ENCODE data around the gene PC. TPM values are rescaled to one million over a fixed set of nuclear protein-coding genes. Genes with fewer than 3 reads are reported as not detected.

PC gene
- total and polyA plus RNA-seq, 2 donors (not counting 3 experiments of a cell fraction or from before 2014, with no cell fraction given) = 5.5 to 17.5 TPM

DNA sequence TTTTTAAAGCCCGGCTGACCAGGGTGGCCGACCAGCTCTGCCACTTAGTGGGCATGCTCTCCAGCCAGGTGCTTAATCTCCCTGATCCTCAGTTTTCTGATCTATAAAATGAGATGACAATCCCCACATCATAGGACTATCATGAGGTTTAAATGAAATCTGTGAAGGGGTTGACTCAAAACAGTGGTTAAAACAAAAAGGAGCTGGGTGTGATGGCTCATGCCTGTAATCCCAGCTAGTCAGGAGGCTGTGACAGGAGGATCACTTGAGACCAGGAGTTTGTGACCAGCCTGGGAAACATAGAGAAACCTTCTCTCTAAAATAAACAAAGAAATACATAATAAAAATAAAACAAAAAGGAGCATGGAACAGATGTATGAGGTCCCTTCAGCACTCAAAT, 13.3 kb upstream of the PC start:
- Histone ChIP-seq H3K36me3 (ENCODE audit: control insufficient read depth in 2 of 2, extremely low read depth in 1 of 2, insufficient read depth in 2 of 2, low read length in 2 of 2) (no peaks in the 10 kb centered on the region), H4K20me1 (replicated peaks; ENCODE audit: control insufficient read depth, extremely low read depth, insufficient read depth, low read length) (no peaks in the 10 kb centered on the region), H3K9me3 (replicated peaks; ENCODE audit: control insufficient read depth, insufficient read depth, low read length) (no peaks in the 10 kb centered on the region), H3K4me1 (ENCODE audit: control insufficient read depth, extremely low read depth, insufficient read depth, low read length) (peaks cover 26% of the 10 kb centered on the region), H3K4me3 (replicated peaks in 1 of 3; ENCODE audit: insufficient read depth in 1 of 3, low read depth in 1 of 3, low read length in 3 of 3) (no peak overlapping the region), H3K9me1 (replicated peaks; ENCODE audit: control insufficient read depth, extremely low read depth, insufficient read depth, low read length) (no peaks in the 10 kb centered on the region), H2AFZ (ENCODE audit: low read depth, low read length) (no peak overlapping the region), H3K79me2 (ENCODE audit: control insufficient read depth, insufficient read depth, low read length) (no peaks in the 10 kb centered on the region), H3K27ac (ENCODE audit: insufficient read depth, low read depth, low read length) (peak overlapping the region; percentile 69), H3K4me2 (ENCODE audit: insufficient read depth, low read length) (no peak overlapping the region), H3K27me3 (ENCODE audit: control insufficient read depth in 2 of 2, insufficient read depth in 2 of 2, low read length in 2 of 2) (no peaks in the 10 kb centered on the region), H3K9ac (replicated peaks; ENCODE audit: extremely low read depth, insufficient read depth, low read length) (peak overlapping the region; percentile 22)
- BruUV-seq (replicated peaks) = no TSS peak
- FAIRE-seq = no peak
- no peak for DNase-seq (ENCODE audit: low read depth, low spot score)
- intact Hi-C loops (cut with micrococcal nuclease) (no loop called here), dilution Hi-C loops (cut with MboI; ENCODE audit: extremely low pct_ligation_motif_present, low sequenced_read_pairs) (no loop called here)
- TF ChIP-seq JUN (IDR thresholded peaks at IDR 0.05; ENCODE audit: borderline replicate concordance, insufficient read depth, insufficient read length, low read depth) (no peak), POLR2A (IDR thresholded peaks at IDR 0.05; ENCODE audit: low read depth, low read length) (no peak), MAX (IDR thresholded peaks at IDR 0.05; ENCODE audit: insufficient read depth, insufficient read length) (no peak), POLR2AphosphoS5 (IDR thresholded peaks at IDR 0.05; ENCODE audit: insufficient read depth, low read depth, low read length) (no peak), GATA2 (IDR thresholded peaks at IDR 0.05; ENCODE audit: insufficient read depth, insufficient read length, low read depth, low read length) (no peak), MYC (IDR thresholded peaks at IDR 0.05; ENCODE audit: low read depth, low read length) (no peak), EZH2 (IDR thresholded peaks at IDR 0.05; ENCODE audit: borderline replicate concordance, low read depth, low read length, severe bottlenecking) (no peak)
- CTCF ChIA-PET = interaction anchor here (0.9 to 1.7 kb wide), 2 partner anchors 13 to 43 kb away, joined by 3 to 4 read pairs; partner anchors contain the start of gene PC
- POLR2A ChIA-PET = no interaction called here

DNA sequence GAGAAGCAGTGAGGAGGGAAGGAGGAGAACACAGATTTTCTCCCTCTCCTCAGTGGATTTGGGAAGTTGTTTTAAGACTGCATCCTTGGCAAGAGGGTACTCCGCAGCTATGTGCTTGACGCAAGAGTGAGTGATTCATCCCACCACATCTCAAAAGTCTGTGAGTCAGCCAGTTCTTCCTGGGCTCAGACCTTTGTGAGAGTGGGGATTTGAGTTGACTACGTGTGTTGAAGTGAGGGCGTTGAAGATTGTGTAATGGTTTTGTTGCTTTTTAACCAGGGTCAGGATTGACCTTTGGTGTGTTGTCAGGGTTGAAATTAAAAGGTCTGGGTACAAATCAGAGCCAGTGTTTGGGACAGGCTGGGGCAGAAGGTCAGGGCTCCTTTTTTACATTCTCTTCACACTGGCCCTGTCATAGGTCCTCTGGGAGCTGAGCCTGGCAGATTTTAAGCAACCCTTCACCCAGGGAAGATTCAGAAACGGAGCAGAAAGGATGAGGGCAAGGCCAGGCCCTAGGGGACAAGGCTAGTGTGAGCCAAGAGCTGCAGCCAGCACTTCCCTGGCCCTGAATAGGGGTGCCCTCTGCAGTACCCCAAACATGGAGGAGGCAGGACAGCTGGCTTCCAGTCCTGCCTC, 12.7 kb upstream of the PC start:
- H3K79me2 ChIP-seq (ENCODE audit: control insufficient read depth, insufficient read depth, low read length) = no peaks in the 10 kb centered on the region
- no peaks in the 10 kb centered on the region for H3K27me3 ChIP-seq (ENCODE audit: control insufficient read depth in 2 of 2, insufficient read depth in 2 of 2, low read length in 2 of 2)
- no peaks in the 10 kb centered on the region for H3K36me3 ChIP-seq (ENCODE audit: control insufficient read depth in 2 of 2, extremely low read depth in 1 of 2, insufficient read depth in 2 of 2, low read length in 2 of 2)
- TSS peak; percentile 94 for BruUV-seq (replicated peaks)
- ChIA-PET POLR2A (no interaction called here), CTCF (interaction anchor here (1.7 kb wide), 1 partner anchor 12 kb away, joined by 4 read pairs; the partner anchor contains the start of gene PC)
- H3K4me2 ChIP-seq (ENCODE audit: insufficient read depth, low read length) = no peak overlapping the region
- dilution Hi-C loops (cut with MboI; ENCODE audit: extremely low pct_ligation_motif_present, low sequenced_read_pairs) = no loop called here
- H3K9ac ChIP-seq (replicated peaks; ENCODE audit: extremely low read depth, insufficient read depth, low read length) = peak overlapping the region; percentile 22
- H4K20me1 ChIP-seq (replicated peaks; ENCODE audit: control insufficient read depth, extremely low read depth, insufficient read depth, low read length) = no peaks in the 10 kb centered on the region
- peak overlapping the region; percentile 14 for H2AFZ ChIP-seq (ENCODE audit: low read depth, low read length)
- peak overlapping the region; percentile 69 for H3K27ac ChIP-seq (ENCODE audit: insufficient read depth, low read depth, low read length)
- H3K9me3 ChIP-seq (replicated peaks; ENCODE audit: control insufficient read depth, insufficient read depth, low read length) = no peaks in the 10 kb centered on the region
- H3K4me3 ChIP-seq (replicated peaks in 1 of 3; ENCODE audit: insufficient read depth in 1 of 3, low read depth in 1 of 3, low read length in 3 of 3) = no peak overlapping the region
- H3K9me1 ChIP-seq (replicated peaks; ENCODE audit: control insufficient read depth, extremely low read depth, insufficient read depth, low read length) = no peaks in the 10 kb centered on the region
- intact Hi-C loops (cut with micrococcal nuclease) = no loop called here
- FAIRE-seq (peak; percentile 86), DNase-seq (ENCODE audit: low read depth, low spot score) (peak; percentile 74)
- TF ChIP-seq MYC (IDR thresholded peaks at IDR 0.05; ENCODE audit: low read depth, low read length) = no peak
- TF ChIP-seq JUN (IDR thresholded peaks at IDR 0.05; ENCODE audit: borderline replicate concordance, insufficient read depth, insufficient read length, low read depth) = peak; percentile 83
- no peak for TF ChIP-seq GATA2 (IDR thresholded peaks at IDR 0.05; ENCODE audit: insufficient read depth, insufficient read length, low read depth, low read length)
- peak; percentile 97 for TF ChIP-seq FOS (IDR thresholded peaks at IDR 0.05; ENCODE audit: borderline replicate concordance, insufficient read depth, low read length)
- no peak for TF ChIP-seq CTCF (IDR thresholded peaks at IDR 0.05; ENCODE audit: extremely low read depth in 1 of 2, insufficient read depth in 1 of 2, low read depth in 1 of 2, low read length in 2 of 2)
- TF ChIP-seq EZH2 (IDR thresholded peaks at IDR 0.05; ENCODE audit: borderline replicate concordance, low read depth, low read length, severe bottlenecking) = no peak
- TF ChIP-seq POLR2A (IDR thresholded peaks at IDR 0.05; ENCODE audit: low read depth, low read length) = no peak
- peak; percentile 54 for TF ChIP-seq POLR2AphosphoS5 (IDR thresholded peaks at IDR 0.05; ENCODE audit: insufficient read depth, low read depth, low read length)
- TF ChIP-seq MAX (IDR thresholded peaks at IDR 0.05; ENCODE audit: insufficient read depth, insufficient read length) = no peak
- peaks cover 26% of the 10 kb centered on the region for H3K4me1 ChIP-seq (ENCODE audit: control insufficient read depth, extremely low read depth, insufficient read depth, low read length)

All from endothelial cell of umbilical vein (primary cell).